DOHH2 (cell line): ENCODE data around the gene UFL1.

Experiments used
- H3F3A ChIP-seq: fragments of 200-600 bp; sonication (generic), shearing (Covaris generic); 2 replicates; pipeline ENCODE4 v1.6.0; 2016; ENCODE audit warnings: antibody characterized with exemption, mild to moderate bottlenecking; ENCODE audit not compliant: control insufficient read depth, insufficient read depth
- H3K27ac ChIP-seq: fragments of 200-600 bp; sonication (generic); 2 replicates; pipeline ENCODE4 v1.5.1; 2014; ENCODE audit warnings: low read depth, mild to moderate bottlenecking, low read length, moderate library complexity
- H3K27me3 ChIP-seq: fragments of 200-600 bp; sonication (generic); 2 replicates; pipeline ENCODE4 v1.6.1; 2014; ENCODE audit warnings: mild to moderate bottlenecking, low read length, mixed read lengths; ENCODE audit not compliant: control insufficient read depth
- H3K36me3 ChIP-seq: fragments of 200-600 bp; sonication (generic); 2 replicates; pipeline ENCODE4 v1.6.1; 2014; ENCODE audit warnings: mild to moderate bottlenecking, low read length, moderate library complexity, mixed read lengths; ENCODE audit not compliant: control insufficient read depth
- H3K4me1 ChIP-seq: fragments of 200-600 bp; sonication (generic); 2 replicates; pipeline ENCODE4 v1.6.1; 2014; ENCODE audit warnings: mild to moderate bottlenecking, low read length, mixed read lengths; ENCODE audit not compliant: control insufficient read depth
- H3K4me2 ChIP-seq: fragments of 200-600 bp; sonication (generic); 2 replicates; pipeline ENCODE4 v1.6.0; 2014; ENCODE audit warnings: mild to moderate bottlenecking, low read length, moderate library complexity
- H3K4me3 ChIP-seq: fragments of 200-600 bp; sonication (generic); 2 replicates; pipeline ENCODE4 v1.5.1; 2014; ENCODE audit warnings: mild to moderate bottlenecking, low read length, mixed read lengths
- H3K79me2 ChIP-seq: fragments of 200-600 bp; sonication (generic); 2 replicates; pipeline ENCODE4 v1.6.1; 2014; ENCODE audit warnings: mild to moderate bottlenecking, low read length, mixed read lengths; ENCODE audit not compliant: control insufficient read depth
- H3K9me2 ChIP-seq: fragments of 200-600 bp; sonication (generic); replicated peaks from 2 replicates; pipeline ENCODE4 v1.6.1; 2014; ENCODE audit warnings: mild to moderate bottlenecking, low read length, mixed read lengths; ENCODE audit not compliant: control insufficient read depth
- H3K9me3 ChIP-seq: fragments of 200-600 bp; sonication (generic); 2 replicates; pipeline ENCODE4 v1.6.1; 2014; ENCODE audit warnings: antibody characterized with exemption, low read length, mixed read lengths; ENCODE audit not compliant: control insufficient read depth, insufficient read depth
- H4K20me1 ChIP-seq: fragments of 200-600 bp; sonication (generic); 2 replicates; pipeline ENCODE4 v1.6.0; 2014; ENCODE audit warnings: low read depth, mild to moderate bottlenecking, antibody characterized with exemption, low read length, moderate library complexity; ENCODE audit not compliant: control insufficient read depth, insufficient read depth
- CTCF ChIP-seq: fragments of 200-600 bp; sonication (generic); IDR thresholded peaks from one replicate; pipeline ENCODE4 v1.5.1; 2014; ENCODE audit warnings: antibody characterized with exemption, mild to moderate bottlenecking, low read depth, low read length; ENCODE audit not compliant: poor library complexity, severe bottlenecking
- EZH2phosphoT487 ChIP-seq: fragments of 200-600 bp; sonication (generic); IDR thresholded peaks from 2 replicates; pipeline ENCODE4 v1.6.1; 2017; ENCODE audit warnings: borderline replicate concordance, mild to moderate bottlenecking, antibody characterized with exemption, low read length, moderate library complexity, mixed read lengths

The UFL1 gene

GRCh38 chr6:96499781-96500180, 21.8 kb upstream of the UFL1 start:
- Histone ChIP-seq H3K36me3 (no peaks in the 10 kb centered on the region), H4K20me1 (no peaks in the 10 kb centered on the region), H3K4me2 (no peak overlapping the region), H3K79me2 (no peaks in the 10 kb centered on the region), H3K9me2 (no peaks in the 10 kb centered on the region), H3F3A (no peaks in the 10 kb centered on the region), H3K4me1 (no peaks in the 10 kb centered on the region), H3K4me3 (no peak overlapping the region), H3K27ac (no peak overlapping the region), H3K9me3 (no peaks in the 10 kb centered on the region), H3K27me3 (no peaks in the 10 kb centered on the region)
- TF ChIP-seq CTCF (no peak), EZH2phosphoT487 (no peak)

- Histone ChIP-seq H3K27me3 (no peaks in the 10 kb centered on the region), H3K36me3 (no peaks in the 10 kb centered on the region), H3F3A (no peaks in the 10 kb centered on the region), H4K20me1 (no peaks in the 10 kb centered on the region), H3K79me2 (no peaks in the 10 kb centered on the region), H3K4me2 (no peak overlapping the region), H3K4me3 (no peak overlapping the region), H3K4me1 (no peaks in the 10 kb centered on the region), H3K9me2 (no peaks in the 10 kb centered on the region), H3K9me3 (no peaks in the 10 kb centered on the region), H3K27ac (no peak overlapping the region)
- TF ChIP-seq EZH2phosphoT487 (no peak), CTCF (no peak)
Observed at GRCh38 chr6:96502915-96503314, 18.7 kb upstream of the UFL1 start.

- H3K9me3 ChIP-seq: no peaks in the 10 kb centered on the region
- H3K79me2 ChIP-seq: no peaks in the 10 kb centered on the region
- TF ChIP-seq EZH2phosphoT487 (no peak), CTCF (no peak)
- H4K20me1 ChIP-seq: no peaks in the 10 kb centered on the region
- no peak overlapping the region for H3K4me3 ChIP-seq
- H3K4me2 ChIP-seq: no peak overlapping the region
- no peak overlapping the region for H3K27ac ChIP-seq
- H3F3A ChIP-seq: no peaks in the 10 kb centered on the region
- no peaks in the 10 kb centered on the region for H3K9me2 ChIP-seq
- H3K4me1 ChIP-seq: no peaks in the 10 kb centered on the region
- H3K36me3 ChIP-seq: no peaks in the 10 kb centered on the region
- no peaks in the 10 kb centered on the region for H3K27me3 ChIP-seq
Observed at GRCh38 chr6:96505363-96505762, 16.2 kb upstream of the UFL1 start.

- H3K9me2 ChIP-seq: no peaks in the 10 kb centered on the region
- no peak for TF ChIP-seq EZH2phosphoT487
- TF ChIP-seq CTCF: no peak
- no peaks in the 10 kb centered on the region for H3K27me3 ChIP-seq
- no peak overlapping the region for H3K4me3 ChIP-seq
- H3K4me1 ChIP-seq: no peaks in the 10 kb centered on the region
- no peaks in the 10 kb centered on the region for H4K20me1 ChIP-seq
- H3K79me2 ChIP-seq: no peaks in the 10 kb centered on the region
- H3K9me3 ChIP-seq: no peaks in the 10 kb centered on the region
- H3F3A ChIP-seq: no peaks in the 10 kb centered on the region
- H3K27ac ChIP-seq: no peak overlapping the region
- no peak overlapping the region for H3K4me2 ChIP-seq
- H3K36me3 ChIP-seq: no peaks in the 10 kb centered on the region
Observed at GRCh38 chr6:96509281-96509680, 12.3 kb upstream of the UFL1 start.
